MM.1S (cell line): ENCODE results near the gene VEPH1.

ENCODE experiments used
- DNase-seq: peaks from one replicate; pipeline ENCODE4 v3.0.0-alpha.2; 2015
- H2AFZ ChIP-seq: fragments of 300-600 bp; sonication (generic); 2 replicates; pipeline ENCODE4 v1.6.0; 2016; ENCODE audit warnings: antibody characterized with exemption, low read length
- H3F3A ChIP-seq: fragments of 300-600 bp; sonication (generic); 2 replicates; pipeline ENCODE4 v1.6.1; 2016; ENCODE audit warnings: mild to moderate bottlenecking, antibody characterized with exemption, low read length, moderate library complexity, mixed read lengths; ENCODE audit not compliant: insufficient read depth
- H3K27ac ChIP-seq: fragments of 300-600 bp; sonication (generic); 2 replicates; pipeline ENCODE4 v1.5.1; 2016; ENCODE audit warnings: mild to moderate bottlenecking, low read length
- H3K27me3 ChIP-seq: fragments of 300-600 bp; sonication (generic); replicated peaks from 2 replicates; pipeline ENCODE4 v1.6.0; 2016; ENCODE audit warnings: low read length; ENCODE audit not compliant: insufficient read depth
- H3K36me3 ChIP-seq: fragments of 300-600 bp; sonication (generic); replicated peaks from 2 replicates; pipeline ENCODE4 v1.6.1; 2016; ENCODE audit warnings: mild to moderate bottlenecking, low read length, mixed read lengths; ENCODE audit not compliant: insufficient read depth
- H3K4me1 ChIP-seq: fragments of 300-600 bp; sonication (generic); 2 replicates; pipeline ENCODE4 v1.6.1; 2016; ENCODE audit warnings: low read length, mixed read lengths
- H3K4me2 ChIP-seq: fragments of 300-600 bp; sonication (generic); 2 replicates; pipeline ENCODE4 v1.6.0; 2016; ENCODE audit warnings: low read depth, low read length
- H3K4me3 ChIP-seq: fragments of 300-600 bp; sonication (generic); 2 replicates; pipeline ENCODE4 v1.5.1; 2016; ENCODE audit warnings: low read length, mixed read lengths
- H3K79me2 ChIP-seq: fragments of 300-600 bp; sonication (generic); 2 replicates; pipeline ENCODE4 v1.6.1; 2016; ENCODE audit warnings: mixed run types, low read length, mixed read lengths
- H3K9ac ChIP-seq: fragments of 300-600 bp; sonication (generic); 2 replicates; pipeline ENCODE4 v1.6.1; 2016; ENCODE audit warnings: low read length, mixed read lengths
- H3K9me2 ChIP-seq: fragments of 300-600 bp; sonication (generic); replicated peaks from 2 replicates; pipeline ENCODE4 v1.6.1; 2016; ENCODE audit warnings: mild to moderate bottlenecking, low read length, mixed read lengths; ENCODE audit not compliant: insufficient read depth
- H3K9me3 ChIP-seq: fragments of 300-600 bp; sonication (generic); replicated peaks from 2 replicates; pipeline ENCODE4 v1.6.1; 2016; ENCODE audit warnings: mild to moderate bottlenecking, low read length, mixed read lengths; ENCODE audit not compliant: insufficient read depth
- H4K20me1 ChIP-seq: fragments of 300-600 bp; sonication (generic); 2 replicates; pipeline ENCODE4 v1.6.1; 2016; ENCODE audit warnings: mild to moderate bottlenecking, low read length, moderate library complexity, mixed read lengths; ENCODE audit not compliant: insufficient read depth
- EZH2 ChIP-seq: fragments of 300-600 bp; sonication (generic); optimal IDR thresholded peaks from 2 replicates; pipeline ENCODE3; 2017; ENCODE audit warnings: low read depth, mild to moderate bottlenecking, antibody characterized with exemption, low read length, mixed read lengths
- EZH2phosphoT487 ChIP-seq: fragments of 300-600 bp; sonication (generic); IDR thresholded peaks from 2 replicates; pipeline ENCODE4 v1.6.1; 2018; ENCODE audit warnings: antibody characterized with exemption, low read length
- TF ChIP-seq, protein P1 (sequence below): fragments of 300-600 bp; sonication (generic); IDR thresholded peaks from 2 replicates; pipeline ENCODE4 v1.5.1; 2016; ENCODE audit warnings: antibody characterized with exemption, low read length, mixed read lengths

Gene VEPH1

DNA sequence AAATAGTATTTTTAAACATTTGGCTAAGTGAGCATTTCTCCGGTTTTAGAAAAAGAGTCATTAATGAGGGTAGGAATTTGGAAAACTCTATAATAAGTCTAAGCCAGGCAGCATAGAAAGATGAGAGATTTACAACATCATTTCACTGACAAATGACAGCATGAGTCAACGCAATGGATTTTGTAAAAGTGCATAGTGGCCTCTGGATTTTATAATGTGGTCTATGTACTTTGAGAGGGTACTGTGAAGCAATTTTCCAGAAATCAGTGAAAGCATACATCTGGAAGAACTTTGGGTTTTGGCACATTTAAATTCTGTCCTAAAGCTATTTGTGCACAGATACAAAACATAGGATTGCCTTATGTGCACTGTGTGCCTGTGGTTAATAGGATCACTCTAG lies 212.4 kb downstream of the VEPH1 start:
- no peaks in the 10 kb centered on the region for H3K4me1 ChIP-seq

DNA sequence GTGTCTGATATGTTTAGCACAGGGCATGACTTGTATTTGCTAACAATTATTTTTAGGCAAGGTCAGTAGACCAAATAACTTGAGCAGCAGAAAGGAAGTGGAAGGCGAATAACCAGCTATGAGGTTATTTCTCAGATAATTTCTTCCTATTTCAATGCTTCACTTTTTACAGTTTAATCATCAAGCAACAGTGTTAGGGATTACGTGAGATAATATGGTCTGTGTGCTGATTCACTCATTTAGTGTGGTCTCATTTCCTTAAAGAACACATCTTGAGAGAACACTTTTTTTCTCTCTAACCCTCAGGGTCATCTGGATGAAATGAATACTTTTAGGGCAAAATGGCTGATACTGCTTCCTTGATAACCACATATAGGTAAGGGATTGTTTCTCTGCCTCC lies 217.2 kb downstream of the VEPH1 start:
- no peak for DNase-seq
- H3K27me3 ChIP-seq = no peaks in the 10 kb centered on the region
- no peaks in the 10 kb centered on the region for H4K20me1 ChIP-seq
- H3K9me2 ChIP-seq = no peaks in the 10 kb centered on the region
- no peaks in the 10 kb centered on the region for H3K36me3 ChIP-seq
- no peak overlapping the region for H3K27ac ChIP-seq
- TF ChIP-seq EZH2phosphoT487 = no peak
- TF ChIP-seq EZH2 = no peak
- TF ChIP-seq, protein P1, sequence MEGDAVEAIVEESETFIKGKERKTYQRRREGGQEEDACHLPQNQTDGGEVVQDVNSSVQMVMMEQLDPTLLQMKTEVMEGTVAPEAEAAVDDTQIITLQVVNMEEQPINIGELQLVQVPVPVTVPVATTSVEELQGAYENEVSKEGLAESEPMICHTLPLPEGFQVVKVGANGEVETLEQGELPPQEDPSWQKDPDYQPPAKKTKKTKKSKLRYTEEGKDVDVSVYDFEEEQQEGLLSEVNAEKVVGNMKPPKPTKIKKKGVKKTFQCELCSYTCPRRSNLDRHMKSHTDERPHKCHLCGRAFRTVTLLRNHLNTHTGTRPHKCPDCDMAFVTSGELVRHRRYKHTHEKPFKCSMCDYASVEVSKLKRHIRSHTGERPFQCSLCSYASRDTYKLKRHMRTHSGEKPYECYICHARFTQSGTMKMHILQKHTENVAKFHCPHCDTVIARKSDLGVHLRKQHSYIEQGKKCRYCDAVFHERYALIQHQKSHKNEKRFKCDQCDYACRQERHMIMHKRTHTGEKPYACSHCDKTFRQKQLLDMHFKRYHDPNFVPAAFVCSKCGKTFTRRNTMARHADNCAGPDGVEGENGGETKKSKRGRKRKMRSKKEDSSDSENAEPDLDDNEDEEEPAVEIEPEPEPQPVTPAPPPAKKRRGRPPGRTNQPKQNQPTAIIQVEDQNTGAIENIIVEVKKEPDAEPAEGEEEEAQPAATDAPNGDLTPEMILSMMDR = no peak
- H3K4me2 ChIP-seq = no peak overlapping the region
- H3K9ac ChIP-seq = no peak overlapping the region
- H3F3A ChIP-seq = no peaks in the 10 kb centered on the region
- H3K79me2 ChIP-seq = no peaks in the 10 kb centered on the region
- no peaks in the 10 kb centered on the region for H3K9me3 ChIP-seq
- H3K4me3 ChIP-seq = no peak overlapping the region
- H2AFZ ChIP-seq = no peak overlapping the region
- H3K4me1 ChIP-seq = no peaks in the 10 kb centered on the region

More for the DNA sequence above, 212.4 kb downstream of the VEPH1 start:
- no peak for DNase-seq
- Histone ChIP-seq H3F3A (no peaks in the 10 kb centered on the region), H3K4me3 (no peak overlapping the region), H2AFZ (no peak overlapping the region), H3K9ac (no peak overlapping the region), H3K9me2 (no peaks in the 10 kb centered on the region), H3K27ac (no peak overlapping the region), H4K20me1 (no peaks in the 10 kb centered on the region), H3K9me3 (no peaks in the 10 kb centered on the region), H3K79me2 (no peaks in the 10 kb centered on the region), H3K36me3 (no peaks in the 10 kb centered on the region), H3K27me3 (no peaks in the 10 kb centered on the region), H3K4me2 (no peak overlapping the region)
- TF ChIP-seq, protein P1 = no peak
- TF ChIP-seq EZH2phosphoT487 = no peak
- no peak for TF ChIP-seq EZH2

DNA sequence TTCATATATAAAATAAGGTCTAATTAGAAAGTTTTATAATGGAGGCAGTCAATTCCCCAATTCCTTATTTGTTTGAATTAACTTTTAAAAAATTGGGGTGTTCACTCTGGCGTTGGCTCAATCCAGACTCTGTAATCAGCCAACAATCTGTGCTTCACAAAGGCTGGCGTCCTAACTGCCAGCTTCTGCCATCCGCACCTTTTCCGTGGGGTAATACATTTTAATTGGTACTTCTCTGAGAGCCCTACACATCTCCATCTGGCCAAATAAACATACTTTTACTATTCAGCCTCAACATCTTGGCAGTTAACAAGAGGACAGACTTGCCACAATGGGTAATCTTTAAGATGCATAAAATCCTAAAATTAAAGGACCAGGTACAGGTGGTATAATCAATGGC lies 218.1 kb downstream of the VEPH1 start:
- TF ChIP-seq EZH2 = no peak
- H3K9me3 ChIP-seq = no peaks in the 10 kb centered on the region
- no peak overlapping the region for H2AFZ ChIP-seq
- no peaks in the 10 kb centered on the region for H3K9me2 ChIP-seq
- H3K4me2 ChIP-seq = no peak overlapping the region
- H3K79me2 ChIP-seq = no peaks in the 10 kb centered on the region
- H4K20me1 ChIP-seq = no peaks in the 10 kb centered on the region
- no peaks in the 10 kb centered on the region for H3K27me3 ChIP-seq
- H3K27ac ChIP-seq = no peak overlapping the region
- H3F3A ChIP-seq = no peaks in the 10 kb centered on the region
- no peak overlapping the region for H3K9ac ChIP-seq
- no peaks in the 10 kb centered on the region for H3K36me3 ChIP-seq
- no peaks in the 10 kb centered on the region for H3K4me1 ChIP-seq
- no peak overlapping the region for H3K4me3 ChIP-seq
- DNase-seq = no peak

DNA sequence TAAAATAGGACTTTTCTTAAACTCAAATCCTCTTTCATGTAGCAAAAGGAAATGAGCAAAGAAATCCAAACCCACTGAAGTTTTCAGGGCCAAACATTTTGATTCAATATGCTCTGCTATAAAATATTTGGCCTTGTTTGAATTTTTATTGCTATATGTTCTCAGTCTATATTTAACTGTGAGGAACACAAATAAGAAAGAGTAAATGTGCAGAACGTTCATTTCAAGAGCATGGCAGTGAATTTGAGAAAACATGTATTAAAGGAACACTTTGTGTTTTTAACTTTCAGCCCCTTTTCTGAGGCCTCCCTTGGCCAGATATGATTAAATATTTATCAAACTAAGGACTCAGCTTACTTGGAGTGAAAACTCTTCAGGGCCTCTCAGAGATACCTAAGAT lies 218.5 kb downstream of the VEPH1 start:
- H3K27ac ChIP-seq = no peak overlapping the region
- no peak for TF ChIP-seq EZH2phosphoT487
- TF ChIP-seq, protein P1 = no peak
- TF ChIP-seq EZH2 = no peak

More for the DNA sequence above, 218.5 kb downstream of the VEPH1 start:
- Histone ChIP-seq H4K20me1 (no peaks in the 10 kb centered on the region), H3K27me3 (no peaks in the 10 kb centered on the region), H3K9me2 (no peaks in the 10 kb centered on the region), H3K36me3 (no peaks in the 10 kb centered on the region), H3K9ac (no peak overlapping the region), H3K4me1 (no peaks in the 10 kb centered on the region), H3K4me2 (no peak overlapping the region), H3K79me2 (no peaks in the 10 kb centered on the region), H3F3A (no peaks in the 10 kb centered on the region), H3K9me3 (no peaks in the 10 kb centered on the region), H3K4me3 (no peak overlapping the region), H2AFZ (no peak overlapping the region)
- no peak for DNase-seq
